HepG2 (cell line): Measurements from ENCODE around the gene MFSD12. TPM values are rescaled to one million over a fixed set of nuclear protein-coding genes. Genes with fewer than 3 reads are reported as not detected.

ENCODE experiments used
- CENPBD1 ChIP-seq: sonication (generic); formaldehyde crosslinking; IDR thresholded peaks from 2 replicates; pipeline ENCODE4 v1.8.0; 2022; ENCODE audit warnings: missing genetic modification reagents, low read depth, mild to moderate bottlenecking, borderline replicate concordance
- DMTF1 ChIP-seq: sonication (generic); formaldehyde crosslinking; IDR thresholded peaks from 2 replicates; pipeline ENCODE4 v1.4.0; 2020; ENCODE audit warnings: mild to moderate bottlenecking, missing genetic modification reagents
- ELF1 ChIP-seq: sonication (generic); formaldehyde crosslinking; IDR thresholded peaks from 2 replicates; pipeline ENCODE4 v1.4.0; 2020; ENCODE audit warnings: missing genetic modification reagents
- HDAC1 ChIP-seq: sonication (generic); formaldehyde crosslinking; IDR thresholded peaks from 2 replicates; pipeline ENCODE4 v1.5.1; 2020; ENCODE audit warnings: mild to moderate bottlenecking, missing genetic modification reagents
- HMG20A ChIP-seq: IDR thresholded peaks from 2 replicates; pipeline ENCODE4 v1.6.1; 2016; ENCODE audit warnings: borderline replicate concordance
- ZMYM2 ChIP-seq: sonication (generic); formaldehyde crosslinking; IDR thresholded peaks from 2 replicates; pipeline ENCODE4 v1.8.0; 2022; ENCODE audit warnings: mild to moderate bottlenecking, missing genetic modification reagents
- ZNF318 ChIP-seq: sonication (generic); formaldehyde crosslinking; IDR thresholded peaks from 2 replicates; pipeline ENCODE4 v1.4.0; 2020; ENCODE audit warnings: mild to moderate bottlenecking, missing genetic modification reagents
- ZNF83 ChIP-seq: sonication (generic); formaldehyde crosslinking; IDR thresholded peaks from 2 replicates; pipeline ENCODE4 v1.4.0; 2020; ENCODE audit warnings: missing genetic modification reagents, mild to moderate bottlenecking, borderline replicate concordance
- polyA plus RNA-seq, 8 experiments: library from polyadenylated mRNA; depleted of rRNA in 3 of 8; stranded (reverse) in 7 of 8; unstranded in 1 of 8; fragments of >200 nt; fragmentation: Illumina TruSeq in 4 of 8; extraction: Trizol in 4 of 8; gene quantifications; 2 replicates each; pipeline versions ENCODE4 v1.2.1 to v1.2.3, GENCODE V29; 2011 to 2016; ENCODE audit warnings: low read depth in 4 of 8, missing spikeins in 1 of 8, mixed read lengths in 1 of 8; ENCODE audit not compliant: insufficient read depth in 1 of 8
- total RNA-seq, 5 experiments: library from RNA; depleted of rRNA; stranded (reverse); fragments of >200 nt; fragmentation: Illumina TruSeq; extraction: Trizol; gene quantifications; 2 replicates each; pipeline ENCODE4 v1.2.3, GENCODE V29; 2016; ENCODE audit warnings: low read depth in 1 of 5
- TF ChIP-seq, protein P1 (sequence below): sonication (generic); formaldehyde crosslinking; IDR thresholded peaks from 2 replicates; pipeline ENCODE4 v1.4.0; 2020; ENCODE audit warnings: mild to moderate bottlenecking, low read depth, missing genetic modification reagents
- TF ChIP-seq, protein P2 (sequence below): sonication (generic); formaldehyde crosslinking; IDR thresholded peaks from 2 replicates; pipeline ENCODE4 v1.4.0; 2020; ENCODE audit warnings: mild to moderate bottlenecking, missing genetic modification reagents
- TF ChIP-seq, protein P3 (sequence below): IDR thresholded peaks from 2 replicates; pipeline ENCODE4 v1.6.1; 2016; ENCODE audit warnings: missing biosample characterization, missing genetic modification reagents, low read depth

The MFSD12 gene
- total and polyA plus RNA-seq, 2 of the 13 experiments (the other 11 are each of a cell fraction or from before 2014, with no cell fraction given) = 27.2 to 29.1 TPM

DNA sequence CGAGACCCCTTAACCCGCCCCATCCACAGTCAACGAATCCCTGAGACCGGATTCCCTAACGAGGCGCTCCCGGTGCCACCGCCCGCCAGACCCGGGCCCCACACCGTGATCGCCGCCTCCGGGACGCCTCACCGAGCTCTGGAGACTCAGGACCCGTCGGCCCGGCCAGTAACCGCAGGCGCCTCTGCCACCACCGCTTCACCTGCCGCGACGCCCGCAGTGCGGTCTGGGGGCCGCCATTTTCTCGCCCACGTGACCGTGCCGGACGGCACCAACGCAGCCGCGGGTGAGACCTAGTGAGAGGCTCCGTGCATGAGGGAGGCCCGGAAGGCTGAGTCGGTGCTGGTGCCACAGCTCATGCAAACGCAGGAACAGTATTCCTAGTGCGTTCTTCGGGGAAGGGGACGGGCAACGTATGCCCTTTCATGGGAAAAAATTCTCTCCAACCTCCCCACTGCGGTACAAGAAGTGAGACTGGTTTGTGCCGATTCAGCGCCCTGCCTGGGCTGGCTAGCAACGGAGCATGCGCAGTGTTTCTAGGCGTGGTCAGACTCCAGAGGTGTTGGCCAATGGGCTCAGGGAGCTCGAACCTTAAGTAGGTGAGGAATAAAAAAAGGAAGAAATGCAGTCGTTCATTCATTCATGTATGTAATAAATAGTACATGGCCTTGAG lies 56.8 kb downstream of the MFSD12 start, which contains the start of gene DOHH (continued):
- TF ChIP-seq, protein P1, sequence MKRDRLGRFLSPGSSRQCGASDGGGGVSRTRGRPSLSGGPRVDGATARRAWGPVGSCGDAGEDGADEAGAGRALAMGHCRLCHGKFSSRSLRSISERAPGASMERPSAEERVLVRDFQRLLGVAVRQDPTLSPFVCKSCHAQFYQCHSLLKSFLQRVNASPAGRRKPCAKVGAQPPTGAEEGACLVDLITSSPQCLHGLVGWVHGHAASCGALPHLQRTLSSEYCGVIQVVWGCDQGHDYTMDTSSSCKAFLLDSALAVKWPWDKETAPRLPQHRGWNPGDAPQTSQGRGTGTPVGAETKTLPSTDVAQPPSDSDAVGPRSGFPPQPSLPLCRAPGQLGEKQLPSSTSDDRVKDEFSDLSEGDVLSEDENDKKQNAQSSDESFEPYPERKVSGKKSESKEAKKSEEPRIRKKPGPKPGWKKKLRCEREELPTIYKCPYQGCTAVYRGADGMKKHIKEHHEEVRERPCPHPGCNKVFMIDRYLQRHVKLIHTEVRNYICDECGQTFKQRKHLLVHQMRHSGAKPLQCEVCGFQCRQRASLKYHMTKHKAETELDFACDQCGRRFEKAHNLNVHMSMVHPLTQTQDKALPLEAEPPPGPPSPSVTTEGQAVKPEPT (CRISPR knock-in tag) = no peak; the same call in 1 of the 2 replicates
- TF ChIP-seq HMG20A (CRISPR knock-in tag) (no peak), DMTF1 (no peak), HDAC1 (CRISPR knock-in tag) (peak; percentile 92), CENPBD1 (no peak), ZNF318 (no peak), ELF1 (no peak; the same call in 1 of the 2 replicates), ZNF83 (CRISPR knock-in tag) (no peak; the same call in 1 of the 2 replicates), ZMYM2 (CRISPR knock-in tag) (no peak)
- TF ChIP-seq, protein P2, sequence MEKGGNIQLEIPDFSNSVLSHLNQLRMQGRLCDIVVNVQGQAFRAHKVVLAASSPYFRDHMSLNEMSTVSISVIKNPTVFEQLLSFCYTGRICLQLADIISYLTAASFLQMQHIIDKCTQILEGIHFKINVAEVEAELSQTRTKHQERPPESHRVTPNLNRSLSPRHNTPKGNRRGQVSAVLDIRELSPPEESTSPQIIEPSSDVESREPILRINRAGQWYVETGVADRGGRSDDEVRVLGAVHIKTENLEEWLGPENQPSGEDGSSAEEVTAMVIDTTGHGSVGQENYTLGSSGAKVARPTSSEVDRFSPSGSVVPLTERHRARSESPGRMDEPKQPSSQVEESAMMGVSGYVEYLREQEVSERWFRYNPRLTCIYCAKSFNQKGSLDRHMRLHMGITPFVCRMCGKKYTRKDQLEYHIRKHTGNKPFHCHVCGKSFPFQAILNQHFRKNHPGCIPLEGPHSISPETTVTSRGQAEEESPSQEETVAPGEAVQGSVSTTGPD = no peak
- TF ChIP-seq, protein P3, sequence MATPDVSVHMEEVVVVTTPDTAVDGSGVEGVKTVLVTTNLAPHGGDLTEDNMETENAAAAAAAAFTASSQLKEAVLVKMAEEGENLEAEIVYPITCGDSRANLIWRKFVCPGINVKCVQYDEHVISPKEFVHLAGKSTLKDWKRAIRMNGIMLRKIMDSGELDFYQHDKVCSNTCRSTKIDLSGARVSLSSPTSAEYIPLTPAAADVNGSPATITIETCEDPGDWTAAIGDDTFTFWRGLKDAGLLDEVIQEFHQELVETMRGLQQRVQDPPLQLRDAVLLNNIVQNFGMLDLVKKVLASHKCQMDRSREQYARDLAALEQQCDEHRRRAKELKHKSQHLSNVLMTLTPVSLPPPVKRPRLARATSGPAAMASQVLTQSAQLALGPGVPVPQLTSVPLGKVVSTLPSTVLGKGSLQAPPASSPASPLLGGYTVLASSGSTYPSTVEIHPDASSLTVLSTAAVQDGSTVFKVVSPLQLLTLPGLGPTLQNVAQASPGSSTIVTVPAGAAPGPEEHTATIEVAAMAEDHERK = no peak
